MV-4-11 (cell line): Measurements from ENCODE around the gene PIEZO1.

ENCODE experiments used
- DNase-seq: peaks from one replicate; lab custom pipeline; 2025; lab: John Stamatoyannopoulos, UW

PIEZO1 gene

GRCh38 chr16:88815901-88816589 is 31.0 kb upstream of the PIEZO1 start:
- no peak for DNase-seq

DNA sequence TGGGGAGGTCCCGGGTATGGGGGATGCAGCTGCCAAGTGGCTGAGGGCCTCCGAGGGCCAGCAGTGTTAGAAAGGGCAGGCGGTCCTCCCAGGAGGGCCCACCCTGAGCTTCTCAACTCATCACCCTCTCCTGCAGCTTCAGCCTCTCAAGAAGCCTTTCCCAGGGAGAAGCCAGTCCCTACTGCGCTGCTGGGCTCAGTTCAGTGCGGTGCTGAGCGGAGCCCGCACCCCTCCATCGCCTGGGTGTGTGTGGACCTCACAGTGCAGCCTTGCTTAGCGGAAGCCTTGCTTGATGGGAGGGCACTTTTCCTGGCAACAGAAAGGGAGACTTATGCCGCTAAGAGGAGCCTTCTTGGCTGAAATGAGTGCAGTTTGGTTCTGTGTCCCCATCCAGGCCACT is 30.2 kb upstream of the PIEZO1 start:
- DNase-seq: no peak

- DNase-seq: no peak
Observed at GRCh38 chr16:88814144-88814502, 29.1 kb upstream of the PIEZO1 start.

GRCh38 chr16:88813269-88814143 is 28.5 kb upstream of the PIEZO1 start:
- no peak for DNase-seq

- peak; percentile 74 for DNase-seq
Observed at GRCh38 chr16:88812513-88813268, 27.7 kb upstream of the PIEZO1 start.

DNA sequence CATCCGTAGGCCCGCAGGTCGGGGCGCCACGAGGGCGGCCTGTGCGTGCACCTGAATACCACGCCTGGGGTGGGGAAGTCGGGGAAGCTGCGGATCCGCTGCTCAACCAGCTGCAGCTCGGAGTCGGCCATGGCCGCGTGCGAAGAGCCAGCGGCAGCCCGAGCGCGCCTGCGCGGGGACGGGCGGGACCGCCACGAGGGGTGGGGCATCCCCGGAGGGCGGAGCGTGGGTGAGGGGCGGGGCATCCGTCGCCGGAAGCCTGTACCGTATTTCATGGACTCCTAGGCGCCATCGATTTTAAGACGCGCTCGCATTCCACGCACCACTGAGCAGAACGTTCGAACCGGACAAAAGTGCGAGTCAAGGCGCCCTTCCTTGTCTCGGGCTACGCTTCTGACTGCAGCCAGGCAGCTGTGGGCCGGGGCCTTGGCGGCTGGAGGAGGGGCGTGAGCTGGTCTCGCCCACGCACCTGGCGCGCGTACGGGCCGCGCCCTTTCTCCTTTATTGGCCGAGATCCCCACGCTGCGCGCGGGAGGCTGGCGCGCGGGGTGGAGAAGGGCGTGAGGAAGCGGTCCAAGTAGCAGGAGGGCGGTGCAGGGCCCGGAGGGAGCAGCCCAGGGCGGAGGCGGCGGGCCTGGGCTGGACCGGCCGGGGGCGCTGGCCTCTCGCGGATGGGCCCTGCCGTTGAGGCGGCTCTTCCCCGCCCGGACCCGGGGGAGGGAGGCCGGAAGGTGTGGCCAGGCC is 26.9 kb upstream of the PIEZO1 start, which contains the start of gene APRT:
Gene APRT (minus strand): TSS at position 160 of the 744 bp plus-strand sequence. CDS start 29 bp downstream, at position 131.
- DNase-seq: peak; percentile 90

DNA sequence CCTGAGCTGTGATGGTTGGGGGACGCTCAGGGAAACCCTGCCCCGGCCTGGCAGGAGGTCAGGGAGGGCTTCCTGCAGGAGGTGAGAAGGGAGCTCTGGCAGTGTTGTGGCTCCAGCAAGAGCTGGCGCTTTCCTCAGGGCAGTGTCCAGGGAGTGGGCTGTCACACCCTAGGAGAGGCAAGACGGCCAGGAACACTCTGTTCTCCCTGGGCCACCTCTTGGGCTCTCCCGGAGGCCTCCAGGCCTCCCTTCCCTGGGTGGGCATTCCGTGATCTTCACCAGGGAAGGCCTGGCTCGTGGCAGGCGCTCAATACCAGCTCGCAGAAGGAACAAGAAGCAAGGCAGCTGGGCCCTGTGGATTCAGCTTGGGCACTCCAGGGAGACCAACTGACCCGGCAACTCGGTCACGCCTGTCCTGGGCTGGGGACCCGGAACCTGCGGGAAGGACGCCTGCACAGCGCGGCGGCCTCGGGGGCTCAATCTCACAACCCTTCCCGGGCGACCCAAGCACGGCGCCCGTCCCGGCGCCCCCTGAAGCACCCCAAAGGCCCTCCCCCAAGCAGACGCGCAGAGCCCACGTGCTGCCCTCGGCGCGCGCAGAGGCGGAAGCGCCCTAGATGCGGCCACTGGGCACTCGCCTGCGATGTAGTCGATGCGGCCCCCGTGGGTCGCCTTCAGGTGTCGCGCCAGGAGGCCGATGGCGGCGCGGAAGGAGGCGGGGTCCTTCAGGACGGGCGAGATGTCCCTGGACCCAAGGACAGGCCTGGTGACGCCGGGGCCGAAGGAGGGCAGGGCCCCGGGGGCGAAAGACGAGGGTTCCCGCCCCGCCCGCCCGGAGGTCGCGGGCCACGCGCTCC is 26.1 kb upstream of the PIEZO1 start:
- peak; percentile 74 for DNase-seq

- peak; percentile 46 for DNase-seq
Observed at GRCh38 chr16:88810166-88810911, 25.3 kb upstream of the PIEZO1 start.

DNA sequence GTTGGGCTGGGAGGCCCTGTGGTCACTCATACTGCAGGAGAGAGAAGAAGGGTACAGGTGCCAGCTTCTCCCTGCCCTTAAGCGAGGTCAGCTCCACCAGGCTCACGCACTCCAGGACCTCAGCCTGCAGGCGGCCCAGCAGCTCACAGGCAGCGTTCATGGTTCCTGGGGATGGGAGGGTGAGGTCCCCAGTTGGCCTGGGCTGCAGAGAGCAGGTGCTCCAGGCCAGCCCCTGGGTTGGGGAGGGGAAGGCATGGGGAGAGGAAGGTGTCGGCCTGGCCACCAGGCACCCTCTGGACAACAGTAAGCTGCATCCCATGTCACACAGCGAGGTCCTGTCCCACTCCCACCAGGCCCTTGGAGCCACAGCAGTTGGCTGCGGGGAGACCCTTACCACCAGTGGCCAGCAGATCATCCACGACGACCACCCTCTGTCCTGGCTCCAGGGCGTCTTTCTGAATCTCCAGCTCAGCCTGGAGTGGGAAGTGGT is 24.7 kb upstream of the PIEZO1 start:
- DNase-seq: no peak

DNA sequence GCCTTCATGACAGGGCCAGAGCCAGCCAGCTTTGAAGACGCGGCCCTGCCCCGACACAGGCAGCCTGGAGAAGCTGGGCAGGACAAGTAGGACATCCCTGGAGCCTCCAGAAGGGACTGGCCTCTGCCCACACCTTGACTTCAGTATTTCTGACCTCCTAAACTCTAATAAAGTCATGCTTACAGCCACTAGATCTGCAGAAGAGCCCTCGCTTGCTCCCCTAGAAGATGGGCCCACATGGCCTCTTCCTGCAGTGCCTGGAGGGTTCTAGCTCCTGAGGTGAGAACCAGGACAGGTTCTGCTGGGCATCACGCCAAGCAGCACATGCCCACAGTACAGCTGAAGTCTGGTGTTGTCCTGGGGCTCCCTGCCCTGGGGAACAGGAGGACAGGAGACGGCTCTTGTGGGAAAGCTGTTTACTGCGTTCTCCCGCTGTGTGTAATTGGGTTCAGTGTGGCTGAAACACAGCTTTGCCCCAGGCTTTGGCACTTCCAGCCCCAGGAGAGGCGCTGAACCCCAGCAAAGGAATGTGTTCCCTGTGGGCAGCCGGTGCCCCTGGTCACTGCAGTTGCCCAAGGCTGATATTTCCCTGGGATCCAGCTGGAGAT is 24.2 kb upstream of the PIEZO1 start:
- DNase-seq: no peak

GRCh38 chr16:88807626-88808453 is 22.8 kb upstream of the PIEZO1 start:
- DNase-seq: no peak

- DNase-seq: no peak
Observed at GRCh38 chr16:88807142-88807625, 22.2 kb upstream of the PIEZO1 start.

GRCh38 chr16:88806491-88807111 is 21.6 kb upstream of the PIEZO1 start:
- no peak for DNase-seq

DNA sequence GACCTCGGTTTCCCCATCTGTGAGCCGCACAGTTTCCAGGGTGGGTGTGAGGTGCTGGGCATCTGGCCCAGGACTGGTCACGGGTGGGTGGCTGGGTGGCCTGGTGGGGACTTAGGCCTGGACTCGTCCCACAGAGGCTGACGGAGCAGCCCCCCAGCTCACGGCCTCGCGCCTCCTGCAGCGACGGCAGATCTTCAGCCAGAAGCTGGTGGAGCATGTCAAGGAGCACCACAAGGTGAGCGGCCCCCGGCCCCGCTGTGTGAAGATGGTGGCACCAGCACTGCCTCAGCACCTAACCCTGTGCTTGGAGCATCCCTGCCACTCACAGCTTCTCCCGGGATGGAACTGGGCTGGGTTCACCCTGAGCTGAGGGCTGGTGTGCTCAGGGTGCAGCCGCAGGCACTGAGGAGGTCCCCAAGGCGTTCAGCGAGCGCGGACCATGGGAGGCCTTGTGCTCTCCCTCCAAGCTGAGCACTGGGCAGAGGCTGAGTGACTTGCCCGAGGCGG is 20.9 kb upstream of the PIEZO1 start:
- DNase-seq: no peak

- DNase-seq: no peak
Observed at GRCh38 chr16:88805340-88805715, 20.3 kb upstream of the PIEZO1 start.

DNA sequence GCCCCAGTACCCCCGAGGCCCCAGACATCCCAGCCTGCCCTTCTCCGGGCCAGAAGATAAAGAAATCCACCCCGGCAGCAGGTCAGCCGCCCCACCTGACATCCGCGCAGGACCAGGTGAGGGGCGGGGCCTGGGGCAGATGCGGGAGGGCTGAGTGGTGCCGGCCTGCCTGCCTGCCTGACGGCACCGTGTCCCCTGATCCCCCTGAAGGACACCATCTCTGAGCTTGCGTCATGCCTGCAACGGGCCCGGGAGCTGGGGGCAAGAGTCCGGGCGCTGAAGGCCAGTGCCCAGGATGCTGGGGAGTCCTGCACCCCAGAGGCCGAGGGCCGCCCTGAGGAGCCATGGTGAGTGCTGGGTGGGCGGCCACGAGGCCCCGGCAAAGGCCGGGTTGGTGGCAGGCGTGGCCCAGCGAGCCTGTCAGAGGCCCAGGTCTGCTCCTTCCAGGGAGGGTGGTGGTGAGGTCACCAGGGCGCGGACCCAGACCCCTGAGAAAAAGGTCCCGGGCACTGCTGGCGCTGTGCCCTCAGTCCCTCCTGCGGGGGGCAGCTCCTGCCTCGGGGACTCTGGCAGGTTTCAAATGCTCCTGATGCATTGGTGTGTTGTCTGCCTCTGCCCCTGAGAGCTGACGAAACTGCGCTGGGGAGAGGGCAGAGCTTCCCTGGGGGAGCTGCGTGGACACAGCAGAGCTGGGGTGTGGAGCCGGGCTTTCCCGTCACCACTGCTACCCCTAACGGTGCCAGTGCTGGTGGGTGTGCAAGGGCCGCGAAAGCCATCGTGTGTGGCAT is 19.7 kb upstream of the PIEZO1 start:
- no peak for DNase-seq

DNA sequence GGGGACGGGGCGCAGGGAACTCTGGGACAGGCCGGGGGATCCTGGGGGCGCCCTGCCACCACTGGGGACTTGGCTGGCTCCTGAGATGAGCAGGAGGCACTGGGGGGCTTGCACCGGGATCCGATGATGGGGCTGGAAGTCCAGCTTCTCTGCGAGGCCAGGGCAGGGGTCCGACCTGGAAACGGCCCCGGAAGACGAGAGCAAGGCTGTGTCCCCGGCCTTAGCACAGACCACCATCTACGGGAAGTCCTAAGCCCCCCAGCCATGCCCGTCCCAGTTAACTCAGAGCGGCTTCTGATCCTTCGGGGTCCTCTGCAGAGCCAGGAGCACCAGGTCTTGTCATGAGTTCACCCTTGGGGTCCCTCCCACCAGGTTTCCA is 19.1 kb upstream of the PIEZO1 start:
- no peak for DNase-seq
